GM10266 (cell line): ENCODE data around the gene S100PBP.
"Not testable (repeated sequence)": the region's sequence is repeated elsewhere in the genome, so short reads cannot be mapped to it uniquely, and the experiment has no call there.

Experiments used
- DNase-seq: peaks from one replicate; pipeline ENCODE4 v3.0.0; 2012; ENCODE audit errors: extremely low spot score
- CTCF ChIP-seq: IDR thresholded peaks from 2 replicates; pipeline ENCODE4 v1.5.1; 2012; ENCODE audit warnings: mild to moderate bottlenecking, low read depth; ENCODE audit not compliant: control insufficient read depth, insufficient read depth; ENCODE audit errors: missing control alignments

The S100PBP gene

GRCh38 chr1:32779242-32779641 lies 38.2 kb upstream of the S100PBP start:
- no peak for TF ChIP-seq CTCF
- DNase-seq: no peak

GRCh38 chr1:32780005-32780404 lies 37.4 kb upstream of the S100PBP start:
- no peak for TF ChIP-seq CTCF
- DNase-seq: no peak

- no peak for DNase-seq
- no peak for TF ChIP-seq CTCF
Observed at GRCh38 chr1:32780628-32781234, 36.7 kb upstream of the S100PBP start.

- DNase-seq: no peak
- TF ChIP-seq CTCF: no peak
Observed at GRCh38 chr1:32782086-32782485, 35.4 kb upstream of the S100PBP start.

GRCh38 chr1:32783851-32784250 lies 33.6 kb upstream of the S100PBP start:
- TF ChIP-seq CTCF: no peak
- DNase-seq: no peak

GRCh38 chr1:32784817-32785216 lies 32.6 kb upstream of the S100PBP start:
- TF ChIP-seq CTCF: no peak
- DNase-seq: no peak

- TF ChIP-seq CTCF: no peak
- DNase-seq: no peak
Observed at GRCh38 chr1:32786856-32787255, 30.6 kb upstream of the S100PBP start.

GRCh38 chr1:32789356-32789755 lies 28.1 kb upstream of the S100PBP start:
- not testable (repeated sequence) for DNase-seq
